GM19240 (cell line): ENCODE results near the gene PLEKHA5.
"Not testable (repeated sequence)": the region's sequence is repeated elsewhere in the genome, so short reads cannot be mapped to it uniquely, and the experiment has no call there.

Experiments
- DNase-seq: peaks from one replicate; pipeline ENCODE4 v3.0.0; 2011; ENCODE audit warnings: low spot score; ENCODE audit not compliant: insufficient read length

The PLEKHA5 gene

DNA sequence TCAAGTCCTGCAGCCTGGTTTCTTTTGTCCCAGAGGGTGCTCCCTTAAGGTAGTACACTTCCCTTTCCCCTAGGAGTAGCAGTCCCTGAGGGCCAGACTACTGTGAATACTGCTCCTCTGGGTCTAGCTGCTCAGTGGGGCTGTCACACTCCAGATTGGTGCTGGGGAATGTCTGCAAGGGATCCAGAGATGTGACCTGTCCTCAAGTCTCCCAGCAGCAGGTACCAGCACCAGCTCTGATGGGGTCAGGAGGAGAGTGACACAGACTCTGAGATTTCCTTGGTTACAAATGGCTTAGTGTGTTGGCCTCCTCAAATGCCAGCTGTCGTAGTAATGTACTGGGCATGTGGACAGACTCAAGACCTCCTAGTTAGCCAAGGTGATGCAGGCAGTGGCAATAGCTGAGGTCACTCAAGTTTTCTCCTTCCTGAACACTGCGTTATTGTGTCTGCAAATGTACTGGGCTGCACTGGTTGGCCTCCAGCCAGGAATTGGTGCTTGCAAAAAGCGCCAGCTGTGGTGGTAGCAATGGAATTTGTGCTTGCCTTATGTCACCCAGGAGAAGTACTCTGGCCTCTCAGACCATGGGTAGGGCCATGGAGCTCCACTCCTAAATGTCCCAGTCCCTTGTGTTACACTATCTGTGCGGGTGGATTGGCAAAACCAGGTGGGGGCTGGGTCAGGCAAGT, 273.4 kb downstream of the PLEKHA5 start:
- no peak for DNase-seq

DNA sequence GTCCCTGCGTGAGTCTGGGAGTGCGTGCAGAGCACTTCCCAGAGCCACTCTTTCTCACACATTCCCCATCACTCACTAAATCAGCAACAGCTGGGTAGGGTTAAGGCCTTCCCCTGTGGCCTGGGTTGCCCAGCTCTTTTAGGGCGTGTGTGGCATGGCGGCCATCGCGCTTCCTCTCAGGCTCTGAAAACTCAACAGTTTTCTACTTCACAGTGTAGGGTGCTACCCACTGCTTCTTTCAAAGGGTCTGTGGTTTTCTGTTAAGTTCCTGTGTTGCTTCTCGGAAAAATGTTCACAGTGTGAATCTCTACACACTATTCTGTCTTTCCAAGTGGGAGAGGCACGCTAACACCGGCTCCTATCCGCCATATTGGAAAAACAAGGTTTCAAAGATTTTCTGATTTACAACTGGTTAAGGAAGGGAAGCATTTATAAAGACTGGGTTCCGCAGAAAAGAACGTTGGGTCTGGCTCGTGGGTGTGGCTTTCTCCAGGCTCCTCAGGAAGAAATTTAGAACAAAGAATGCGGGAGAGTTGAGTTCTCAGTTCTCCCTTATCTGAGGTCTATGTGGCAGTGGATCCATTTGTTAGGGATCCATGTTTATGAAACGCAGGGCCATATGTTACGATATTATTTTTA, 274.8 kb downstream of the PLEKHA5 start:
- no peak for DNase-seq

DNA sequence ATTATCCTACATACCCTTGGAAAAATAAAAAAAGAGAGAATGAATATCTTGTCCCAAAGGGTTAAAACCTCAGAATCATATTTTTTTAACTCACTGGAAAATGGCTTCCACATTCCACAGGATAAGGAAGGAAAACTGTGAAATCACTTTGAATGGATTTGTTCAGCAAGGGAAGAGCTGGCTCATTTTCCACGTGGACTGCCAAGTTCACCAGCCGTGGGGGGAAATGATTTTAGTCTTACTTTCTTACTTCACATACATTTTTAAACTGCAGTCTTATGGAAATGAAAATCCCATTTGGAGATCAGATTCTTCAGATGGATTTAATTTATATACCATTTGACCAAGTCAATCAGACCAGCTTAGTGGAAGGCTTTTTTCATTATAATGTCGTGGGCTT, 279.8 kb downstream of the PLEKHA5 start:
- DNase-seq = no peak

DNA sequence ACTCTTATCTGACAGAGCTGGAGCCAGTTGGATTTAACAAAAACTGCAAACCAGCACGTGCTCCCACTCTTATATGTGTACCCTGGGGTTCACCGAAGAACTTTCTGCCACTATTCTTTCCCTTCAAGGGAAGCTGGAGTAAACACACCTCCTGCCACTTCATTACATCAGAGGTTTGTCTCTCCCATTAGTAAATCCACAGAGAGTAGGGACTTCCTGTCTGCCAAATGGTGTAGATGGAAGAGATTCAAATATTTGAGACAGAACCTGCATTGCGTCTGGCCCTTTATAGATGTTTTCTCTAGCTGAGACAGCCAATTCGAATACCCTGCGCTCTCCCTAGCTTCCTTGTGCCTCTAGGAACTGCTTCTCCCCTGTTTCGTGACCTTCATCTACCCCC, 280.7 kb downstream of the PLEKHA5 start:
- no peak for DNase-seq

DNA sequence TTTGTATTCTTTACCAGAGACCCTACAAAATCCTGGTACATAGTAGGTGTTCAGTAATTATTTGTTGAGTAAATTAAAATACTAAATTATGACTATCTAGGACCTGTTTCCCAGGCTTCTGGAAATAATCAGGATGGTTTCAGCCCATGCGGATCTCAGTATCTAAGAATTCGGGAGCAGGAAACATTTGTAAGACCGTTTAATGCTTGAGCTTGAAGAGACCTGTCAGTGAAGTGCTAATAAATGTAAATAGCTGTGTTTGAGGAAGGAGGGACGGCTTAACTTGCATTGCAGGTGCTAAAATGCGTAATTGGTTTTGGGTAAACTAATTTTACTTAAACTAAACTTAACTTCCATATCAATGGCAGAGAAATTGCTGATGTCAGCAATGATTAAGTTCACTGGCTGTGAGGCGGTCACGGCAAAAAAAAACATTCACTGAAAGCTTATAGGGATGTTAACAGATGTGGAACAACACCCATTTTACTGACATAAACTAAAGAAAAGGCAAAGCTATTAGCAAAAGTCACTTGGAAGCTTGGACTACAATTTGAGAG, 281.2 kb downstream of the PLEKHA5 start:
- DNase-seq = no peak

DNA sequence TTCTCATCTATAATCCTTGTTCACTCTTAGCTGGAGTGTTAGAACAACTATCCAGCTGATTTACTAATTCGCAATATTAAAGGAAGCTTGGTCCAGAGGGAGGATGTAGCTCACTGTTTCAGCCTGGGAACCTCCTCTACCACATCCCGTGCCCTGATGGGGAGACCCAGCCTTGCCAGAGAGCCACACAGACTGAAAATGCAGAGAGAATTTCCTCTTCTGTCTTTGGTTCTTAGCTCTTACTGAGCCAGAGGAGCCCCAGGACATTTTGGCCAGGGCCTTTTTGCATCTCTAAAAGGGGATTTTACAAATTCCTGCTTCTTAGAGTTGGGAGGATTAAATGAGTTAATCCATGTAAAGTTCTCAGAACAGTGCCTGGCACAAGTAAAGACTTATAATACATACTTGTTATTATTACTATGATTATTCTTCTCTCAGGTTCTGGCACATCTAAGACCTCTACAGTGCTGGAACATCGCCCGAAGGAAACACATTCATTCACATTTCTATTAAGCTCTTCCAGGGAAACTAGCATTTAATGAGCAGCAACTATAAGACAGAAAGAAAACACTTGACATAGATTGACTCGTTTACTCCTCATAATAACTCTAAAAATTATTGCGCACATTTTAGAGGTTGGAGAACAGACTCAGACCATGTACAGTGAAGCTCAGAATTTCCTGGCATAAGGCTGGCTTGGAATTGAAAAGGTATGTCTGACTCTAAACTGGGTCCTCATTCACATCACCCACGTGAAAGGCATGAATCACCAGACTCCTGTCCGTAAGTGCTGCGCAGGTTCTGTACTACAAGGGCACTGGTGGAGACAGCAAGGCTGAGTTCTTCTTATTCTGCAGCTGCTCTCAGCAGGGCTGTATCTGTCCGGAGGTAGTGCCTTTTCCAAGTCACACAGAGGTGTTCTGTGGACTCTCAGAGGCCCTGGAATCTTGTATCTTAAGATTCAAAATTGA, 282.0 kb downstream of the PLEKHA5 start:
- DNase-seq = no peak

DNA sequence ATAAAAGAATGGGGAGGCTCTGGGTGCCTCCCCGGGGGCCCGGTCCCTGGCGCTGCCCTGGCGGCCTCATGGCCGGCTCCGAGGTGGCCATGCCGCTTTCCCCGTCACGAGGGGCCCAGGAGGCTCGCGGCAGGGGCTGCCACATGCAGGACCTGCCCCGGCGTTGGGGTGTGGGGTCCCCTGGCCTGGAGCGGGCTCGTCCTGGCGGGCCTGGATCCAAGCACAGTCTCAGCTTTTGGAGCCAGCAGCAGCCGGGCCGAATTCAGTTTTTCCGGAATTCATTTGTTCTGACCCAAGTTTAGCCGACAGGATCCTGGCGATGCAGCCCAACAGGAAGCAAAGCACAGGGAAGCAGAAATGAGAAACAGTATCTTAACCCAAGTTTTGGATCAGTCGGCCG, 283.3 kb downstream of the PLEKHA5 start:
- no peak for DNase-seq

DNA sequence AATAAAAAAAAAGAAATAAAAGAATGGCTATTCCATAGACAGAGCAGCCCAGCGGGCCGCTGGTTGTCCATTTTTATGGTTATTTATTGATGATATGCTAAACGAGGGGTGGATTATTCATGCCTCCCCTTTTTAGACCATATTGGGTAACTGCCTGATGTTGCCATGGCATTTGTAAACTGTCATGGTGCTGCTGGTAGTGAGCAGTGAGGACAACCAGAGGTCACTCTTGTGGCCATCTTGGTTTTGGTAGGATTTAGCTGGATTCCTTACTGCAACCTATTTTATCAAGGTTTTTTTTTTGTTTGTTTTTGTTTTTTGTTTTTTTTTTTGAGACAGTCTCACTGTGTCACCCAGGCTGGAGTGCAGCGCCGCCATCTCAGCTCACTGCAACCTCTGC, 284.0 kb downstream of the PLEKHA5 start:
- DNase-seq = not testable (repeated sequence)

DNA sequence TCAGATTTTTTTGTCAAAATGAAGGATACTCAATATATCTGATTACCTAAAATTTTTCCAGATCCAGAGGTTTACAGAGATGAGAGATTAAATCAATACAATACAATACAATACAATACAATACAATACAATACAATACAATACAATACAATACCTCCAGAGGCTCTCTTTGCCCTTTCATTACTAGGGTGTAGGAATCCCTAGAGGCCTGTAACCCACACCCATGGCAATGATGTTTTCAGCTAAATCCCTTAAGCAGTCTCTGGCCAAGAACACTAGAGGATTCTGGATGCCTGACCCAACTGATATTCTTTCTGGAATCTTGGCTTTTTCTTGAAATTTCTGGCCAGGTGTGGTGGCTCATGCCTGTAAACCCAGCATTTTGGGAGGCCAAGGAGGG, 286.0 kb downstream of the PLEKHA5 start:
- no peak for DNase-seq

DNA sequence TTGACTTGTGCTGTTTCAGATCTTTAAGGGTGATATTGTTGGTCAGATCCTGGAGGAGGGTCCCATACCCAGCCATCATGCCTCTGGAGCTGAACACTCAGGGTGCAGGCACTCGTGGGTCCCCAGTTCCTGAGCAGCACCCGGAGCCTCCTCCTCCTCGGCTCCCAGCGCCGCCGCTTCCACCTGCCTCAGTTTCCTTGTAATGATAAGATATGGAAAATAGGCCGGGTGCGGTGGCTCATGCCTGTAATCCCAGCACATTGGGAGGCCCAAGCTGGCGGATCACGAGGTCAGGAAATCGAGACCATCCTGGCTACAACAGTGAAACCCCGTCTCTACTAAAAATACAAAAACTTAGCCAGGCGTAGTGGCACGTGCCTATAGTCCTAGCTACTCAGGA, 289.6 kb downstream of the PLEKHA5 start:
- DNase-seq = no peak

DNA sequence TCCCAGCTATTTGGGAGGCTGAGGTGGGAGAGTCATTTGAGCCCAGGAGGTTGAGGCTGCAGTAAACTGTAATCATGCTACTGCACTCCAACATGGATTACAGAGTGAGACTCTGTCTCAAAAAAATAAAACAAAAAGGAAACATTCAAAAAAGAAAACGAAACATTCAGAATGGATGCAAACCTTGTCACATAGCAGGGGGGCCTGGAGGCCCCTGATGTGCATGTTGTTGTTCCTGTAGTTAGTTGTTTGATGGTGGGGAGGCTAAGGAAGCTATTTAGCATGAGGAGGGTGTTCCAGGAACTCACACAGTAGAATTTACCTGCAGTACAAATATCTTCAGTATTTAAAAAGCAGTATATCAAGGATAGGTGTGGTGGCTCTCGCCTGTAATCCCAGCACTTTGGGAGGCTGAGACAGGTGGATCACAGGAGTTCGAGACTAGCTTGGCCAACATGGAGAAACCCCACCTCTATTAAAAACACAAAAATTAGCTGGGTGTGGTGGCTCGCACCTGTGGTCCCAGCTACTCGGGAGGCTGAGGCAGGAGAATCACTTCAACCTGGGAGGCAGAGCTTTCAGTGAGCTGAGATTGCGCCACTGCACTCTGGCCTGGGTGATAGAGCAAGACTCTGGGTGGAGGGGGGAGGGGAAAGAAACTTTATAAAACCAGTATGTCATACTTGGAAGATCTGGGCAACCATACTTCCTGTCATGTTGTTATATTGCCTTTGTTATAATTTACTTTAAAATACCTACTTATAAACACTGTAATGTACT, 292.2 kb downstream of the PLEKHA5 start:
- DNase-seq = no peak

DNA sequence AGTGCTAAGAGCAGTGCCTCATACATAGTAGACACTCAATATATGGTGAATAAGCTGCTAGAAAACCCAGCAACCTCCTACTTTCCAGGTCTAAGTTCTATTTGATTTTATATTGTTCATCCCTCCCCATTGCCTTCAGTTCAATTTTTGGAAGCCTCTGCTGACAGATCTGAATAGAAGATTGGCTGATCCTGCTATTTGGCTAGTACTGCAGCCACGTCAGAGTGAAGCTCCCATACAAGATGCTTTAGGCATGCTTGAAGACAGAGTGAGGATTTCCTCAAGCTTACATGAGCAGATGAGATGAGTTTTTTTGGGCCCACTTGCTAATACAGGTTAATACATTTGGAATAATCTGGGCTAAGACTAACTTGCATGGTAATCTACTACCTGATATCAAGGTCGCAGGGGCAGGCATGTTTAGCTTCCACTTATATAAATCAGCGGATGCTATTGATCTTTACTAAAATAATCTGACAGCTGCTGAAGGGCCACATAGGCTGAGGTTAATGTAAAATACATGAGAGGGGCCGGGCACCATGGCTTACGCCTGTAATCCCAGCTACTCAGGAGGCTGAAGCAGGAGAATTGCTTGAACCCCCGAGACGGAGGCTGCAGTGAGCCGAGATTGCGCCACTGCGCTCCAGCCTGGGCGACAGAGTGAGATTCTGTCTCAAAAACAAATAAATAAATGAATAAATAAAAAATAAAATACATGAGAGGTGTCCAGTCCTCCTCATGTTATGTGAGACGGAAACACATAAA, 293.8 kb downstream of the PLEKHA5 start:
- no peak for DNase-seq
